ENCODE results near the gene TNFRSF4.

Gene TNFRSF4

GRCh38 chr1:1171161-1171545, 42.8 kb downstream of the TNFRSF4 start:
- no peak overlapping the region for H3K27ac ChIP-seq (replicated peaks)
- no peak overlapping the region for H3K4me3 ChIP-seq (replicated peaks; ENCODE audit: insufficient read depth, low read length)
- peaks cover 9% of the 10 kb centered on the region for H3K27me3 ChIP-seq (ENCODE audit: insufficient read depth, poor library complexity, severe bottlenecking)
- no peak for TF ChIP-seq CTCF (IDR thresholded peaks at IDR 0.05; ENCODE audit: insufficient read depth, low read length)
- no peak for TF ChIP-seq GABPA (IDR thresholded peaks at IDR 0.05; ENCODE audit: low read depth)
- no peak for TF ChIP-seq REST (IDR thresholded peaks at IDR 0.05; ENCODE audit: insufficient replicate concordance, low read depth)
- TF ChIP-seq SPI1 (IDR thresholded peaks at IDR 0.05; ENCODE audit: borderline replicate concordance, low read depth), result no peak
- no peak for TF ChIP-seq POLR2AphosphoS5 (IDR thresholded peaks at IDR 0.05; ENCODE audit: low read depth)
- DNase-seq (ENCODE audit: low read depth in 1 of 2, low spot score in 1 of 2), result no peak

GRCh38 chr1:1170215-1171091, 43.5 kb downstream of the TNFRSF4 start:
- peak in 1 of 2 experiments; percentile 31 for DNase-seq (ENCODE audit: low read depth in 1 of 2, low spot score in 1 of 2)
- Histone ChIP-seq H3K27ac (replicated peaks) (no peak overlapping the region), H3K4me3 (replicated peaks; ENCODE audit: insufficient read depth, low read length) (no peak overlapping the region), H3K27me3 (ENCODE audit: insufficient read depth, poor library complexity, severe bottlenecking) (peaks cover 9% of the 10 kb centered on the region)
- no peak for TF ChIP-seq GABPA (IDR thresholded peaks at IDR 0.05; ENCODE audit: low read depth)
- TF ChIP-seq SPI1 (IDR thresholded peaks at IDR 0.05; ENCODE audit: borderline replicate concordance, low read depth), result no peak
- no peak for TF ChIP-seq POLR2AphosphoS5 (IDR thresholded peaks at IDR 0.05; ENCODE audit: low read depth)
- TF ChIP-seq CTCF (IDR thresholded peaks at IDR 0.05; ENCODE audit: insufficient read depth, low read length), result no peak
- TF ChIP-seq REST (IDR thresholded peaks at IDR 0.05; ENCODE audit: insufficient replicate concordance, low read depth), result no peak

- Histone ChIP-seq H3K27ac (replicated peaks) (no peak overlapping the region), H3K4me3 (replicated peaks; ENCODE audit: insufficient read depth, low read length) (no peak overlapping the region), H3K27me3 (ENCODE audit: insufficient read depth, poor library complexity, severe bottlenecking) (peaks cover 9% of the 10 kb centered on the region)
- no peak for TF ChIP-seq REST (IDR thresholded peaks at IDR 0.05; ENCODE audit: insufficient replicate concordance, low read depth)
- no peak for TF ChIP-seq POLR2AphosphoS5 (IDR thresholded peaks at IDR 0.05; ENCODE audit: low read depth)
- TF ChIP-seq GABPA (IDR thresholded peaks at IDR 0.05; ENCODE audit: low read depth), result no peak
- no peak for TF ChIP-seq SPI1 (IDR thresholded peaks at IDR 0.05; ENCODE audit: borderline replicate concordance, low read depth)
- no peak for TF ChIP-seq CTCF (IDR thresholded peaks at IDR 0.05; ENCODE audit: insufficient read depth, low read length)
- no peak for DNase-seq (ENCODE audit: low read depth in 1 of 2, low spot score in 1 of 2)
These were observed 44.3 kb downstream of the TNFRSF4 start for GRCh38 chr1:1169429-1170214.

Measured in HL-60 (cell line).